Stimulated activated CD4-positive, alpha-beta T cell treated with anti-CD3 and anti-CD28 coated beads, TNF-alpha, amount 100 ng/mL, for 4 hours (primary cell): Measurements from ENCODE around the gene ELAPOR1.

Experiments used
- DNase-seq, 3 experiments: peaks; one replicate each; pipeline ENCODE4 v3.0.0-alpha.2; 2020; ENCODE audit warnings: low read depth in 3 of 3

The ELAPOR1 gene

DNA sequence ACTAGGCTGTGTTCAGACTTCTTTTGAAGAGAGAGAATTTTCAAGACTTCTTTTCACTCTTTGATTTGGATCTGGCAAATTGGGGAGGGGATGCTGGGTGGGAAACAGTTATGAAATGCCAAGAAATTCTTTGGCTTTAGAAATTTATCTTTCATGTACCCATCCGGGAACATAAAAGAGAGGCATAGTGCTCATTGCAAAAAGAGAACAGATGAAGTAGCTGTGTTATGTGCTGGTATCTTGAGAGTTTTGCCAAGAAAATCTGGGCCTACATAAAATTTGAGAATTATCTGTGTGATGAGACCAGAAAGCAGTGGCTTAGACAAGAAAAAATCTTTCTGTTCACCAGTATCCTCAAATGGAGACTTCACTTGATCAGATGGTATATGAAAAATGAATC lies 19.0 kb upstream of the ELAPOR1 start:
- DNase-seq = no peak

DNA sequence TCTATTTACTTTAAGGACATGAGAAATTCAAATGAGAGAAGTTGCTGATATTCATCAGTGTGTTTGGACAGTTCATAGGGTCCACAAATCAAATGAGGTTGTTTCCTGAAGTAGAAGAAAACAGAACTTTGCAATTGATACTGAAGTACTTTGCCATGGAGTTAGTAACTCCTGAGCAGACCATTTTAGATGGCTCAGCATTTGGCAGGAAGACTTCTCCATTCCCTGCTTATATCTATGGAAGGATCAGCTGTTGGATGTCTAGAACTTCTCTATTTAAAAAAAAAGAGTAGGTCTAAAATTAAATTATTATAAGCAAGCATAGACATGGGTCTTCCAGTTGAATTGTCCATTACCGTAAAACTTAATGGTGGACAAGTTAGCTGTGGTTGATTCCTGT lies 18.3 kb upstream of the ELAPOR1 start:
- no peak for DNase-seq

DNA sequence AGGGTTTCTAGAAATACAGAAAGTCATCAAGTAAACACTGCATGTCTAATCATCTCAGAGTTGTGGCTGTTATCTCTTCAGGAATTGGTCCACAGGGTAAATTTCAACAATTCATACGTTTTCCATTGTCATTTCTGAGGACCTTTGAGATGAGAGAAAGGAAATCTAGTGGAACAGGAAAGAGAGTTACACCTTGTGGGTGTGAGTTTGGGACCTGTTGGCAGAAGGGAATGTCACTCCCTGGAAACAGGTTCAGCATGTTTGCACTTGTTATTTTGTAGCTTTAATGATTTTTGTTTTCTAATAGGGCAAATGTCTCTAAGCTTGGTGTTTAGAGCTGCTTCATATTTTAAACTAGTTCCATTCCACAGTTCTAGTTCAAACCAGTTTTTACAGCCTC lies 17.8 kb upstream of the ELAPOR1 start:
- no peak for DNase-seq

DNA sequence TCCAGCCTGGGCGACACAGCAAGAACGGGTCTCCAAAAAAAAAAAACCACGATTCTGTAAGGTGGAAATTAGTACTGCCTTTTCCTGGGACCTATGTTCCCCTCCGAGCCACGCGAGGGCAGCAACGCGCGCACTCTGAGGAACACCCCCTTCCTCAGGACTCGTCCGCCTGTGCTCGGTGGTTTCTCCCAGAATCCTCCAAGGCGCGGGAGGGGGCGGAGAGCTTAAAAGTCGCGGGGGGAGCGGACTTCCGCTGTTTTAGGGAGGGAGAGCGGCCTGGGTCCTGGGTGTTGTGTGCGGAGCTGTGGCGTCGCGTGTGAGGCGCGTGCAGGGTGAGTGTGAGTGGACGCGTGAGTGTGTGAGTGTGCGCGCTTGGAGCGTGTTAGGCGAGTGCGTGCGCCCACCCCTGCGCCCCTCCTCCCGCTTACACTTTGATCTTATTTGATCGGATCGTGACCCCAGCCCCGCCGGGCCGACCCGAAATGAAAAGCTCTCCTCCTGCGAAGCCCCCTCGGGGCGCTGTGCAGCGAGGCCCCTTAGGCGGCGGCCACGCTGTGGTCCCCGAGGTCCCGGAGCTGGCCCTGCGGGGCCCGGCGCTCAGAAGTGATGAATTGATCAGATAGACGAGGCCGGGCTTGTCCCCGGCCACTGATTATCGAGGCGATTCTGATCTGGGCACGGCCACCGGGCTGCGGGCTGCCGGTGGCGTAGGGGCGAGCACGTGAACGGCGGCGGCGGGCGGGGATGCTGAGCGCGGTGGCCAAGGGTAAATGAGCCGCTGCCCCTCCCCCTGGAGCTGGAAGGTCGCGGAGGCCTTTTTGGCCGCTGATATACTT lies 13.8 kb upstream of the ELAPOR1 start:
- DNase-seq = peak; percentile 93 to 98 (median 96)

DNA sequence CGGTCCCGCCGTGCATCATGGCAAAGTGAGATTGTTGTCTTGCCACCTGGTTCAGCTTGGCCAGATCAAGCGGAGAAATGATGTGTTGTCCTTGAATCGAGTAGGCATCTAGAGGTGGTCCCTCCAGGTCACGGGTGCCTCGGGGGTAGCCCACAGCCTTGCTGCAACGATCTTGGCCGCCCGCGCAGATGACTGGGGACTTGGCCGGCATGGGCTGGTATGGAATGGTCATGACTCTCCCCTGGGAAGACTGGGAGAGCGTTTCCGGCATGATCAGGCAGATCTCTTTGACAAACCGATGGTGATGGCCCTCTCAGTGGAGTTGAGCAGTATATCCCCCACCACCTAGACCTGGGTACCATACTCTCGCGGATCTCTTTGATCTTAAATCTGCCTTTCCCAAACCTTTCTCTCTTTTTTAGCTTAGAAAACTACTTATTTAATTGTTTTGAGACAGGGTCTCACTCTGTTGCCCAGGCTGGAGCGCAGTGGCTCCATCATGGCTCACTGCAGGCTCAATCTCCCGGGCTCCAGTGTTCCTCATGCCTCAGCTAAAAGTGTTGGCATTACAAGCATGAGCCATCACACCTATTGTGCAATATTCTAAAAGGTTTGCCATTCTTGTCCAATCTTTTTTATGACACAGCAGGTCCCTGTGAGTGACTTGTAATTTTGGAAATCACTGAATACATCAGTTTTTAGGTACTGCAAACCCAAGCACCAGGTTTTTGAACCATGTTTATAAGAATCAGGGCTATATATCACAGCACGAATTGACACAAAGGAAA lies 9.4 kb upstream of the ELAPOR1 start:
- DNase-seq = no peak

DNA sequence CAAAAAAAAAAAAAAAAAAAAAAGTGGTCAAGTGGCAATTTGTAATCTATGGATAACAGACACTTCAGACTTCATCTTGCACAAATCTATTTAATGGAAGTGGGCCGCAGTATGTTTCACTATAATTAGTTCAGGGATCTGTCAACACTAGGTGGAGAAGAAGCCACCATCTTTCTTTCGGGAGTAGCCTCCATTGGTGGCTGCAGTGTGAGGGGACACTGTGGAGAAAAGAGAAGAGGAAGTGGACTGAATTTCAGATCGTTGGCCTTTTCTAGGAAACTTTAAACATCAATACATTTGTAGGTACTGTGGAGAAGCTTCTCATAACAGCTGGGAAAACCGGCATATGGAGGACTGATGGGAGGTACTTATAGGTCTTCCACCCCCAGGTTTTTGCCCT lies 8.0 kb upstream of the ELAPOR1 start:
- DNase-seq = no peak

DNA sequence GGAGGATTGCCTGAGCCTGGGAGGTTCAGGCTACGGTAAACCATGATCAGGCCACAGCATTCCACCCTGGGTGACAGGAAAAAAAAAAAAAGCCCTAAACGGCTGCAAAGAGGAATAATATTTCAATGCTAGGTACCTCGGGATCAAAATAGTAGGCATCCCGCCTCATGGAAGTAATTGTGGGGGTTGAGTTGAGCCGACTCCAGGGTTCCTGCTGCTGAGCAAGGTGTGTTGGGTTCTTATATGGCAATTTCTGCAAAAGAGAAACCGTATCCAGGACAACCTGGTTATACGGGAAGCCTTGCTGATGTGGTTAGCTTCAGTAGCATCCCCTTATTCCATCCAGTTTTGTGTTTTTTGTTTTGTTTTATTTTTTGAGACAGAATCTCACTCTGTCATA lies 6.1 kb upstream of the ELAPOR1 start:
- DNase-seq = no peak

DNA sequence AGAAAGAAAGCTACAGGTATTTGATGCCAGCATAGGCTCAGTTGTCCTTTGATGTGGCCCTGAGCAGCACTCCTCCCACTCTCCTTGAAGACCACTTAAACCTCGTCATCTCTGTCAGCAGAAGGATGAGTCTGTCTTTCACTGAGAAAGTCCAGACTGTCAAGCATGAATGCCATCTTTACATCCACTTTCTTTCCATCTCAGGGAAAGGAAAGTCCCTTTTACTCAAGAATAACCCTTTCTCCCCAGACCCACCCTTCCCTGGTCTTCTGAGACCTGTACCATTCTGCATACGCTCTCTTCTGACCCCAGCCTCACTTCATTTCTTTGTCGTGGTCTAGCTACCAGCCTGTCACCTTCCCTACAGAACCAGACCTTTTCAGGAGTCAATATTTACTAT lies 4.0 kb upstream of the ELAPOR1 start:
- no peak for DNase-seq

DNA sequence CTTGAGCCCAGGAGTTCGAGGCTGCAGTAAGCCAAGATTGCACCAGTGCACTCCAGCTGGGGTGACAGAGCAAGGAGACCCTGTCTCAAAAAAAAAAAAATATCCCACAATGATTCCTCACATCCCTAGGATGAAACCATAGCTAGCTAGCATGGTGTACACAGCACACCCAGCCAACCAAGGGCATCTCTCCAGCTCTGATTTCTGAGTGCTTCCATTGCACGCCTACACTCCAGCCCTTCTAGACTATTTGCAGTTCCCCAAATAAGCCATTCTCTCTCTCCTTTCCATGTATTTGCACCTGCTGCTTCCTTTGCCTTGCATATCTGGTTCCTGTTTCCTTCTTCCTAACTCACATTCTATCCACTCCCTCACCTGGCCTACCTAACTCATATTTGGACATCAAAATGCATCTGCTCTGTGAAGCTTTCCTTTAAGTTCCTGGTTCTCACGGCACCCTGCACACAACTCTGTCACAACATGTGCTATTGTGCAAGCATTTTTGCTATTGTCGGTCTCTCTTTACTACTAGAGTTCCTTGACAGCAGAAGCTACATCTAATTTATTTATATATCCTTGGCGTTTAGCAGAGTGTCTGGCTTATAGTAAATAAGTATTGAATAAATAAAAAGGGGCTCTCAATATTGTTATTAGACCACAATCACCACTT lies 2.4 kb upstream of the ELAPOR1 start:
- DNase-seq = no peak

DNA sequence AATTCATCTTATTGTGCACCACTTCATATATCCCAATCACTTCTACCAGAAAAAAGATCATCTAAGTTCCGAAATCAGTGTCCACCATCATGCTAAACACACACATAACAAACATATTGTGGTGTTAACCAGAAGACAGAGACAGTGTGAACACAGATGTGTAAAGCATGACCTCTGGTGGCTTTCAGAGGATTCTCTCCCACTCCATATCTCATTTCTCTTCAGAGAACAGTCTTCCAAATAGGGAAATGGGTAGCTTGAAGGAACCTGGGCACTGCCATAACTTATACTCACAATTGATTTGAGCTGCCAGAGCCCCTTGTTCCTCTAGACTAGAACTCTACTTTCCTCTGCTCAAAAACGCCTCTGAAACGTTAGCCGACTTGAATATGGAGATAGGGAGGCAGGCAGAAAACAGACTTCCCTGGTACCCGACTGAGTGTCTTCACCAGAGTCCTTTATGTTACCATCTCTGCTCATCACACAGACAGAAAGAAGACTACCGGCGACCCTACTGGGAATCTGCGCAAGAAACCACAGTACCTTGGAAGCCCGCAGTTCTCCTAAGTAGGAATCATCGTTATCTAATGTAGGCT lies 1.8 kb upstream of the ELAPOR1 start:
- DNase-seq = no peak

DNA sequence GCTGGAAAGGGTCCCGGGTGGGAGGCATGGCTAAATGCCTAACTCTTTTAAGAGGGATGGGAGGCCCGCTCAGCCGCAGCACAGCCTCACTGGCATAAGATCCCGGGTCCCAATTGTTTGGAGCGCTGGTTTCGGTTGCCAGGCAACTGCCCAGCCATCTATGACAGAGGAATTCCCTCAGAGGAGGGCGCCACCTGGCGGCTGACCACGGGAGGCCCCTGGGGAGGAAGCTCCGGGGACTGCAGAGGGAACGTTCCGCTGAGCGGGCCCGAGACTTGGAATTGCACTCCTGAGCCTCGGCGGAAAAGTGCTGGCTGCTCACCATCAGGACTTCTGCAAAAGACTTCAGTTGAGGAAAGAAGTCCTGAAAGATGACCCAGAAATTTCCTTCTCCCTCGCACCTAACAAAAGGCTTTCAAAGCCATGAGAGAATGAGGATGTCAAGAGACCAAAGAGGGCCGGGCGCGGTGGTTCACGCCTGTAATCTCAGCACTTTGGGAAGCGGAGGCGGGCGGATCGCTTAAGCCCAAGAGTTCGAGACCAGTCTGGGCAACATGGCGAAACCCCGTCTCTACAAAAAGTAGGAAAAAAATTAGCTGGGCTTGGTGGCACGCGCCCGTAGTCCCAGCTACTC lies 1.1 kb upstream of the ELAPOR1 start:
- DNase-seq = peak; percentile 78 to 82 (median 79)

DNA sequence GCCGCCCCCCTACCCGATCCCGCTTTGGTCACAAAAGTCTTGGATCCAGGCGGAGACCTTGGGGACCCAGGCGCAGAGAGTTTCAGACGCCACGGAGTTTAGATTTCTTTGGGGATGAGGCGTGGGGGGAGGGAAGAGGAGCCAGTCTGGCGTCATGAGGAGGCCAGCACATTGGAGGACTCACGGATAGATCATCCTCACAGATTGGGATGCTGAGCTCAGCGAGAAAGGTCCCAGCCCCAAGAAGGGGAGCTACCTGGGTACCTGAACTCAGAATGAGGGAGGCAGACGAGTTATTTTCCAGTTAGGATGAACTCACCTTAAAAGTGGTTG lies 393 bp downstream of the ELAPOR1 start:
- DNase-seq = no peak

DNA sequence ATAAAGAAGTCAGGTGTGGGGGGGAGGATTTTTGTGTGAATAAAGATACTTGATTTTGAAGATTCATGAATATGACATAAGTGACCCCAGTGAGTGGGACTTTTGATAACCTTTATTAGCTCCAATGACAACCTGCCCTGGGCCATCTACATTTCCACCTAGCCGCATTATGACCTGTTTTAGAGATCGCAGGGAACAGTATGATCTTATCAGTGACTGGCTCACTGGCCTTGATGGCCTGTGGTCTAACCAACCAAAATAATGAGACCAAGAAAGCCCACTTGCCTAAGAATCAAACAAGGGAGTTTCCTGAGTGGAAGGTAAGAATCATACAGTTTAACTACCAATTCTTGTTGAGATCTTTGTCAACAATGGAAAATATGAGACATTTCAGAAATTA lies 1.8 kb downstream of the ELAPOR1 start:
- DNase-seq = no peak

DNA sequence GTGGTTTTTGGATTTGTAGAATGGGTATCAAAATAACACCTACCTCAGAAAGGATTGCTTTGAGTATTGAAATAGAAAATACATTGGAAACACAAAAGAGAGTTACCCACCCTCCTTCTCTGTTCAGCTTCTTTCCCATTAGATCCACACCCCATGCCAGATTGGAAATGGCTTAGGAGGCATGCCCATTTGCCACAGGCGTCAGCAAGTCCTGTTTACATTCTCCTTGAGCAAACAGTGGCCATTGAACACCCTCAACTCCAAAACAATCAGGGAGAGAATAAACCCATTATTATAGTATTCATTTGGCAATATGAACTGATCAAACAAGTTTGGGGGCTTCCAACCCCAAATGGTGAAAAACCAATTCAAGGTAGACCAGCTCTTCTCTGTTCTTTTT lies 2.4 kb downstream of the ELAPOR1 start:
- DNase-seq = no peak

DNA sequence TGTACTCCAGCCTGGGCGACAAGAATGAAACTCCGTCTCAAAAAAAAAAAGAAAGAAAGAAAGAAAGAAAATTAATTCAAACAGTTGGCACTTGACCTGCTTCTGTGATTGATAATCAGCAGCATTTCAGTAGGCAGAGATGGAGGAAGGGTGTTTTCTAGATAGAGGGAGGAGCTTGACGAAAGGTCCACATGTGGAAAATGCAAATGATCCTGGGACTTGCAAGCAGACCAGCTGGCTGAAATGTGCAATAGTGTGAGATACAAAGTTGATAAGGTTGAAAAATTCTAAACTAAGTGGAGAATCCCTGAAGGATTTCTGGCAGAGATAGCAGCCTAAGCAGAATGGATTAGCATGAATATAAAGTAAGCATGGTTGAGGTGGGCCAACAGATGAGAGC lies 4.2 kb downstream of the ELAPOR1 start:
- DNase-seq = no peak

DNA sequence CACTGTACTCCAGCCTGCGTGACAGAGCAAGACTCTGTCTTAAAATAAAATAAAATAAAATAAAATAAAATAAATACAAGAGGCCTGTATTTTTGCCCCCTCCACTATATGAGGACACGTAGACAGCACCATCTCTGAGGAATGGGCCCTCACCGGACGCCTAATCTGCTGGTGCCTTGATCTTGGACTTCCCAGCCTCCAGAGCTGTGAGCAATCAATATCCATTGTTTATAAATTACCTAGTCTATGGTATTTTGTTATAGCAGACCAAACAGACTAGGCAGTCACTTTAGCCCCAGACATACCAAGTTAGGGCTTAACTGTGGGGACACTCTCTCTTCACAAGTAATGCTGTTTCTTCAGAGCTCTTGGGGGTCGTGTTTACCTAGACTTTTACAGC lies 6.4 kb downstream of the ELAPOR1 start:
- DNase-seq = no peak

DNA sequence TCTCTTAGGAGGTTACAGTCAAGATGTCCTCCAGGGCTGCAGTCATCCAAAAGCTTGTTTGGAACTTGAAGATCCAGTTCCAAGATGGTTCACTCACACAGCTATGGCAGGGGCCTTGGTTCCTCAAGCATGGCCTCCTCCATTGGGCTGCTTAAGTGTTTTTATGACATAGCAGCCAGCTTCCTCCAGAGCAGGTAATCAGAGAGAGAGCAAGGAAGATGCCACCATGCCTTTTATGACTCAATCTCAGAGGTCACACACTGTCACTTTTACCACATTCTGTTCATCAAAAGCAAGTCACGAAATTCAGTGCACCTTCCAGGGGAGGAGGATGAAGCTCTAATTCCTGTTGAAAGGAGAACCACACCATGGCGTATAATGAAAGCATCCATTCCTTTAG lies 17.1 kb downstream of the ELAPOR1 start:
- DNase-seq = no peak

DNA sequence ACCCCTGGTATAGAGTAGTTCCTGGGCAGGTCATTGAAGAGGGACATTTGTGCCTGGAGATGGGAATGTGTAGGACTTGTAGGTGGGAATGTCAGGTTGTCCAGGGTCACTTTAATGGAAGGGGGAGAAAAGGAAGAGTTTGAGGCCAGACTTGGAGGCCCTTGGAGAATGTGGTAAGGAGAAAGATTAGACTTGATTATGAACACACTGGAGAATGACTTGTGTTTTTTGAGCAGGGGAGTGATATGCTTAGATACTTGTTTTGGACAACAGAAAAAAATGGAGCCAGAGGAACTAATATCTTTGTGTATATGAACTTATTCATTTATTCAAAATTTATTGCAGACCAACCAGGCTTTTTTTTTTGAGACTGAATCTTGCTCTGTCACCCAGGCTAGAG lies 17.9 kb downstream of the ELAPOR1 start:
- no peak for DNase-seq

DNA sequence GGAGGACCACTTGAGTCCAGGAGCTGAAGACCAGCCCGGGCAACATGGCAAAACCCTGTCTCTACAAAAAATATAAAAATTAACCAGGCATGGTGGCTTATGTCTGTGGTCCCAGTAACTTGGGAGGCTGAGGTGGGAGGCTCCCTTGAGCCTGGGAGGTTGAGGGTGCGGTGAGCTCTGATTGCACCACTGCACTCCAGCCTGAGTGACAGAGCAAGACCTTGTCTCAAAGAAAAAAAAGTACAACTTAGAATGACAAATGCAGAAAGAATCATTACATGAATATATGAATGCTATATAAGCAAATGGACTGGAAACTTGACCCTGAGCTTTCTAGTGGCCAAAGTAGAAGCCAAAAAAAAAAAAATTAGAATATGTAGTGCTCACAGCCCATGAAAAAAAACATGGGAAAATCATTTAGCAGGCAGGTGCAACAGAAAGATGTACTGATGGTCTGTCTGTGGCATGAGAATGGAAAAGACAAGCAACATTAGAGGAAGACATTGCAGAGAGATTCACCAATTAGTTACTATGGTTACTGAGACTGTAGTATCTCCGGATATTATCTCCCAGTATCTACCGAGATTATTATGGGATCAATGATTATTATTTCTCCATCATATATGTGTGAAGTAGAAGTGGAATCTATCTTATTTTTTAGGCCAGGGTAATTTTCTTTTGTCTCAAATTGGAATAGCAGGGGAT lies 19.2 kb downstream of the ELAPOR1 start:
- DNase-seq = no peak

DNA sequence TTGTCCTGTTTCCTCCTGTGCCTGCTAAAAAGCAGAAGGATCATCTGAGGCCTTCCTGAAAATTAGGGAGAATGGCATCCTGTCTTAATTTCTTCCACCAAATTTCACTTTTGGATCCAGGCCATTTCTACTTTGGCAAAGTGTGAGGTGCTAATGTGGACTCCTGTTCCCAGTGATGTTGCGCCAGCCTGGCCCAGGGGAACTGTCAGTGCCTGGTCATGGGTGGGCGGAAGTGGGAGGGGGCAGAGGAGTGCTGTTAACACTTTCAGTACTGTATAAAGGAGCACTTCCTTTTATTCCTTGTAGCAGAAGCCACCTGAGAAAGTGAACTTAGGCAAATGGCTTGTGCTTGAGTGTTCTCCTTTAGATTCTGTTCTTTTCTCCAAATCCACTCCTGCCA lies 19.9 kb downstream of the ELAPOR1 start:
- DNase-seq = no peak

DNA sequence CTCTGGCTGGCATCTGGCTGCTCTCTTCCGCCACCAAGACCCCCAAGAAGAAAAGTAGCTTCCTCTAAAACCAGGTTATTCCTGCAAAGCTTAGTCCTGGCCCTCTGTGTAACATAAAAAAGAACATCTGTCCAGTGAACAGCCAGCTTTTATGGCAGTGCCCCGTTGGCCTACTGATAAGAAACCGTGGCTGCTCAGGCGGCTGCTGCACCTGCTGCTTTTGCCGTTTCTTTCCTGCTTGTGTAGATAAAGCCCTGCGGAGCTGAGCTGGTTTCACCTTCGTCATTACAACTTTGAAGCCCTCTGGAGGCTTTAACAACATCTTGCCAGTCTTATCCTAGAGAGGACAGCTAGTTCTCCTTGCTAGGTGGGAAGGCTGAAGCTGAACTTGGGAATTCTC lies 20.5 kb downstream of the ELAPOR1 start:
- no peak for DNase-seq
